Fibroblast of lung (primary cell): ENCODE measurements around the gene GRIK4.

Experiments
- EZH2 ChIP-seq: IDR thresholded peaks from 2 replicates; pipeline ENCODE4 v1.5.1; 2012; ENCODE audit warnings: low read length, control low read depth, mild to moderate bottlenecking; ENCODE audit errors: missing control alignments
- TF ChIP-seq, protein P1 (sequence below), 2 donors: IDR thresholded peaks in 1 of 2; conservative IDR thresholded peaks in 1 of 2; 1 replicate in 1 of 2; 2 replicates in 1 of 2; pipeline ENCODE4 v1.5.1; 2011 to 2012; ENCODE audit warnings: low read length in 2 of 2, control low read depth in 1 of 2, inconsistent platforms in 1 of 2, low read depth in 1 of 2, mild to moderate bottlenecking in 1 of 2

DNA sequence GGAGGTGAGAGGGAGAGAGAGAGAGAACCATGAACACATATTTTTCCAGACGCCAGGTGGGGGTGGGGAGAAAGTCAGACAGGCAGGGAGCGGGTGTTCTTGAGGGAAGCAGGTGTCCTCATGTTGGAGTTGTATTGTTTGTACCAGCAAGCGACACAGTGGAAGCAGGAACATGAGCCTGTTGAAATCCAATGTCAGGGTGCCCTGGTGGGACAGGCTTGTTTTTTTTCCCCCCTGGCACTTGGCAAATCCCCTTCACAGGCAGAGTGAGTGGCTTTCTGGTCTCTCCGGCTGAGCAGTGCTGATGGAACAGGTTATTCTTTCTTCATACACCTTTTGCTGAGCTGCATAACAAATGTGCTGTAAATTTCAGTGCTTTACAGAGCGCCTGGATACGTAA is 125.6 kb downstream of the GRIK4 start:
- TF ChIP-seq EZH2: no peak
- TF ChIP-seq, protein P1, sequence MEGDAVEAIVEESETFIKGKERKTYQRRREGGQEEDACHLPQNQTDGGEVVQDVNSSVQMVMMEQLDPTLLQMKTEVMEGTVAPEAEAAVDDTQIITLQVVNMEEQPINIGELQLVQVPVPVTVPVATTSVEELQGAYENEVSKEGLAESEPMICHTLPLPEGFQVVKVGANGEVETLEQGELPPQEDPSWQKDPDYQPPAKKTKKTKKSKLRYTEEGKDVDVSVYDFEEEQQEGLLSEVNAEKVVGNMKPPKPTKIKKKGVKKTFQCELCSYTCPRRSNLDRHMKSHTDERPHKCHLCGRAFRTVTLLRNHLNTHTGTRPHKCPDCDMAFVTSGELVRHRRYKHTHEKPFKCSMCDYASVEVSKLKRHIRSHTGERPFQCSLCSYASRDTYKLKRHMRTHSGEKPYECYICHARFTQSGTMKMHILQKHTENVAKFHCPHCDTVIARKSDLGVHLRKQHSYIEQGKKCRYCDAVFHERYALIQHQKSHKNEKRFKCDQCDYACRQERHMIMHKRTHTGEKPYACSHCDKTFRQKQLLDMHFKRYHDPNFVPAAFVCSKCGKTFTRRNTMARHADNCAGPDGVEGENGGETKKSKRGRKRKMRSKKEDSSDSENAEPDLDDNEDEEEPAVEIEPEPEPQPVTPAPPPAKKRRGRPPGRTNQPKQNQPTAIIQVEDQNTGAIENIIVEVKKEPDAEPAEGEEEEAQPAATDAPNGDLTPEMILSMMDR (conservative IDR thresholded peaks at IDR 0.05 in 1 of 2, IDR thresholded peaks at IDR 0.05 in 1 of 2; ENCODE audit: low read depth in 1 of 2, low read length in 2 of 2): no peak
